Measurements from ENCODE around the gene PTPRN2.

PTPRN2 gene

GRCh38 chr7:158096582-158096981, 491.0 kb downstream of the PTPRN2 start:
- FAIRE-seq (no peak), DNase-seq (ENCODE audit: insufficient read length, low spot score) (no peak)
- no peak for TF ChIP-seq POLR2A (IDR thresholded peaks at IDR 0.05; ENCODE audit: low read depth, low read length)

DNA sequence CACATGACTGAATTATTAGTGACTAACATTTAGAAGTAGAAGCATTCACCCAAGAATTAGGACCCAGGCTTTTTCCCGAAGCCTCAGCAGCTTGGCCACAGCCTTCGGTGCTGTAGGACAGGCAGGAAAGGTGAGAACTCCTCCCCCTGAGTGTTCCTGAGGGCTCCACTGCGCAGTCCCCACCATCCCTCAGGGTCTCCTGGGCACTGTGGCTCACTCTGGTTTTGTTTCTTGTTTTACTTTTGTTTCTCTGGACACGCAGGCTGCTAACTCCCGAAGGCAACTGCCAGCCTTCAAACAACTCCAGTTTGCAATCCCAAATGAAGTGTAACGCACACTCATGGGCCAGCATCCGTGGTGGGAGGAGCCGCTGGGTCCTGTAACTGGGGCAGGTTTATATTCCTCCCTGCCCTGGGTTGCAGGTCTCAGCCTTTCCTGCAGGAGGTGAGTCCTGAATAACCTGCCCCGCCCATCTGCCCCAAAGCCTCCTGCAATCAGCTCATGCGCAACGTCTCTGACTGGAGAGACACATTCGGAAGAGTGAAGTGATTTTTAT, 492.9 kb downstream of the PTPRN2 start:
- no peak for DNase-seq (ENCODE audit: insufficient read length, low spot score)
- no peak for TF ChIP-seq POLR2A (IDR thresholded peaks at IDR 0.05; ENCODE audit: low read depth, low read length)
- no peak for FAIRE-seq

GRCh38 chr7:158094046-158094445, 493.6 kb downstream of the PTPRN2 start:
- DNase-seq (ENCODE audit: insufficient read length, low spot score) (no peak), FAIRE-seq (no peak)
- TF ChIP-seq POLR2A (IDR thresholded peaks at IDR 0.05; ENCODE audit: low read depth, low read length) = no peak

DNA sequence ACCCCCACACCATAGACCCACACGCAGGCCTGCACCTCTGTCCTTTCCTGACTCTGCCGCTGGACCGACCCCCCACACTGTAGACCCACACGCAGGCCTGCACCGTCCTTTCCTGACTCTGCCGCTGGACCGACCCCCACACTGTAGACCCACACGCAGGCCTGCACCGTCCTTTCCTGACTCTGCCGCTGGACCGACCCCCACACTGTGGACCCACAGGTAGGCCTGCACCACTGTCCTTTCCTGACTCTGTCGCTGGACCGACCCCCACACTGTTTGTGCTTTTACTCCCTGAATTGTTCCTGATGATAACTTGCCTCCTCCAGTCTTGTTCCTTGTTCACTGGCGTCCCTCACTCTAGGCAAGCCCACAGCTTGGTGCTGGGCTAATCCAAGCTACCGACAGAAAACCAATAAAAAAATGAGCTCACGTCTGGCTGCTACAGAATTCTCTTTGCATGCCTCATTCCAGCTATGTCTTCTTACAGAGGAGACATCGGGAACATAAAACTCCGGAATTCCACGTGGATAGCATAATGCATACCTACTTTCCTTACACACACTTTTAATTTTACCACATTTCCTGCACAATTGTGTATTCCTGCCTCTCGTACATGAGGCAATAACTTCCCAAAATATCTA, 494.3 kb downstream of the PTPRN2 start:
- DNase-seq (ENCODE audit: insufficient read length, low spot score) (no peak), FAIRE-seq (no peak)
- no peak for TF ChIP-seq POLR2A (IDR thresholded peaks at IDR 0.05; ENCODE audit: low read depth, low read length)

GRCh38 chr7:158087196-158087595, 500.4 kb downstream of the PTPRN2 start:
- FAIRE-seq = no peak
- DNase-seq (ENCODE audit: insufficient read length, low spot score) = no peak
- TF ChIP-seq POLR2A (IDR thresholded peaks at IDR 0.05; ENCODE audit: low read depth, low read length) = no peak

- FAIRE-seq (no peak), DNase-seq (ENCODE audit: insufficient read length, low spot score) (no peak)
- TF ChIP-seq POLR2A (IDR thresholded peaks at IDR 0.05; ENCODE audit: low read depth, low read length) = no peak
Measured at GRCh38 chr7:158085741-158086695, 501.6 kb downstream of the PTPRN2 start.

GRCh38 chr7:158084555-158084954, 503.1 kb downstream of the PTPRN2 start:
- DNase-seq (ENCODE audit: insufficient read length, low spot score) (no peak), FAIRE-seq (no peak)
- TF ChIP-seq POLR2A (IDR thresholded peaks at IDR 0.05; ENCODE audit: low read depth, low read length) = no peak

DNA sequence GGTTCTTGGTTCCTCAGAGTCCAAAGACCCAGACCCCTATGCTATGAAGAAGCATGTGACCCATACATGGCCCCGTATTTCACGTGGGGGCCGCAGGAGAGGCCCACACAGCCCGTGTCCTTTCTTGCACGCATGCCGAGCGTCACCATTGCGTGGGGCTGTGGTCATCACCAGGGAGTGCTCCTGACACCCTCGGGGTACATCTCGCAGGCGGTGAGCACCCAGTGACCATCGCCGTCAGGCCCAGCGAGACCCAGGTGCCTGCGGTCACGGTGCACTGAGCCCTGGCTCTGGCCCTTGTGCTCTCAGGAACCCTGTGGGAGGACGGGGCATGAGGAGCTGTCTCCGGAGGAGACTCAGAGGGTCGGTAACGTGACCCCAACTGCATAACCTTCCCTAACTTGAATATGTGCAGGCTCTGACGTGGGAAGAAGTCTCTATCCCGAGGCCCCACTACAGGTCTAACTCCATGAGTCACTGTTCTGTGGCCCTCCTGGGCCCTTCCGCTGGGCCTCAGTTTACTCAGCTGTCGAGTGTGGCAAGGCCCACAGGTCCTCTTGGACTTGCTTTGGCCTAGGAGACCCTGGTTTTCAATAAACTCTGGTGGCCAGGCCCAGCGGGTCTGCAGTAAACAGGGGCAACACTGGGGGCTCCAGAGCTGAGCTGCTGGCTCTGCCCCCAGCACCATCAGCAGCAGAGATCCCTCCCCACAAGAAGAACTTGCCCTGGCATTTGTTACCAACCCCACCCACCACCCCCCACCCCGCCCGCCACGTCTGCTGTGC, 503.9 kb downstream of the PTPRN2 start:
- DNase-seq (ENCODE audit: insufficient read length, low spot score) (no peak), FAIRE-seq (no peak)
- TF ChIP-seq POLR2A (IDR thresholded peaks at IDR 0.05; ENCODE audit: low read depth, low read length) = no peak

DNA sequence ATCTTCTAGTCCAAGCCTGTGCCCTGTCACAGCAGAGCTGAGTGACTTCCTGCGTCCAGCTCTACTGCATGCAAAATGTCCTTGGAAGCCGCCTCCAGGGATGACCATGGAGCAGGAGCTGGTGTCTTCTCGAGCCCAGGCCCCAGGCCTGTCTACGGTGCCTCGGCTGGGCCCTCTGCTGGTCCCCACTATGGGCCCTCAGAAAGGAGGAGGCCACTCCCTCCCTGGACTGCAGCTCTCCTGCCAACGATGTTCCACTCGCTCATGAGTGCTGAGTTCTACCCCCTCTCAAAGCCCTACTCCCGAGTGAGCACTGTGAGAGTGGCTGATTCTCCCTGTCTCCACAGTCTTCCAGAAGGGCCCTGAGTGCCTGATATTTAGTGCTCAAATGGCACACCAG, 504.9 kb downstream of the PTPRN2 start:
- TF ChIP-seq POLR2A (IDR thresholded peaks at IDR 0.05; ENCODE audit: low read depth, low read length) = no peak

DNA sequence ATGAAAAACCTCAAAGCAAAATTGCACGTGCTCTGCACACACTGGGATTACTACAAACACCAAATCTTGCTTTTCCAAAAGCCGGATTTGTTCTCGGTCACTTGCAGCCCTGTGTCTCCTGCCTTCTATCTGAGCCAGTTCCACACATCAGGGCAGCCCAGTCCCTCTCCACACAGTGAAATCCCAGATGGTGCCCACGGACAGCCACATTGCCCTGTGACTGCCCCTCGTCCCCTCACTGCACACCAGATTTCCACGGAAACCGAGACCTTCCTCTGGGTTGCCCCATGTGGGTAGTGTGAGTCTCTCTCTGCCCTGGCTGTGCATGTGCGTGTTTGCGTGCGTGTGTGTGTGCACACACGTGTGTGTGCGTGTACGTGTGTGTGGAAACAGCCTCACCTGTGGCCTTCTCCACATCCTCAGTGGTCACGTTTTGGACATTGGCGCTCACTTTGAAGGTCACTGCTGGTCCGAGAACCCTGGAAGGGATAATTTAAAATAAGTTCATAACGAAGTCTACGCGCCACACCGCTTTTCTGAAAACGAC, 506.7 kb downstream of the PTPRN2 start:
- TF ChIP-seq POLR2A (IDR thresholded peaks at IDR 0.05; ENCODE audit: low read depth, low read length) = no peak

More for the DNA sequence above, 504.9 kb downstream of the PTPRN2 start:
- FAIRE-seq = no peak
- DNase-seq (ENCODE audit: insufficient read length, low spot score) = no peak

GRCh38 chr7:158077934-158078910, 509.4 kb downstream of the PTPRN2 start:
- TF ChIP-seq POLR2A (IDR thresholded peaks at IDR 0.05; ENCODE audit: low read depth, low read length) = no peak
- no peak for DNase-seq (ENCODE audit: insufficient read length, low spot score)

More for the DNA sequence above, 506.7 kb downstream of the PTPRN2 start:
- no peak for FAIRE-seq
- DNase-seq (ENCODE audit: insufficient read length, low spot score) = no peak

DNA sequence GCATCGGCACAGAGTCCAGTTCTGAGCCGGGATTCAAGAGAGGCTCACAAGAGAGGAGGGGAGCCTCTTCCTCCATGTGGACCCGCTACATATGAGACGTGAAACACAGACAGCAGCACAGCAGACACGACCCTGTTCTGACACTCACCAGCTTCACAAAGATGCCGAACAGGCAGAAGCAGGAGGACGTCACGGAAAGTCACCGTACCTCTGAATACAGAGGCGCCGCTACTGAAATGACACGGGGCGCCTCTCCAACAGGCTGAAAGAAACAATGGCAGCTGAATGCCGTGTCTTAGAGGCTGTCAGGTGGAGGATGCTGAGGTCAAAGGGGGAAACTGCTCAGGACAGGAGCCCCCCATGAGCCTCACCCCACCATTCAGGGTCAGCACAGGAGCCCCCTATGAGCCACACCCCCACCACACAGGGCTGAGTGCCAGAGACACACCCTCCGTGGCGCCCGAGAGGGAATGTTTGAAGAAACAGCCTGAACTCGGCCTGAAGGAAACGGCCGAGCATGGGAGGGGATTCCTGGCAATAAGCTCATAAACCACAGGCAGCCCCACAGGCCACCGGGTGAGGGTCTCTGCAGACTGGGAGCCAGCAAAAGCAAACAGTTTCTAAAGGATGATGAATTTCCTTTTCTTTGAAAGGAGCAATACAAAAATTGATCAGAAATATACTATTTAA, 510.3 kb downstream of the PTPRN2 start:
- DNase-seq (ENCODE audit: insufficient read length, low spot score) = no peak
- no peak for FAIRE-seq
- no peak for TF ChIP-seq POLR2A (IDR thresholded peaks at IDR 0.05; ENCODE audit: low read depth, low read length)

More at GRCh38 chr7:158077934-158078910, 509.4 kb downstream of the PTPRN2 start:
- FAIRE-seq = no peak
